Measurements from ENCODE around the gene IL12RB2.

IL12RB2 gene

DNA sequence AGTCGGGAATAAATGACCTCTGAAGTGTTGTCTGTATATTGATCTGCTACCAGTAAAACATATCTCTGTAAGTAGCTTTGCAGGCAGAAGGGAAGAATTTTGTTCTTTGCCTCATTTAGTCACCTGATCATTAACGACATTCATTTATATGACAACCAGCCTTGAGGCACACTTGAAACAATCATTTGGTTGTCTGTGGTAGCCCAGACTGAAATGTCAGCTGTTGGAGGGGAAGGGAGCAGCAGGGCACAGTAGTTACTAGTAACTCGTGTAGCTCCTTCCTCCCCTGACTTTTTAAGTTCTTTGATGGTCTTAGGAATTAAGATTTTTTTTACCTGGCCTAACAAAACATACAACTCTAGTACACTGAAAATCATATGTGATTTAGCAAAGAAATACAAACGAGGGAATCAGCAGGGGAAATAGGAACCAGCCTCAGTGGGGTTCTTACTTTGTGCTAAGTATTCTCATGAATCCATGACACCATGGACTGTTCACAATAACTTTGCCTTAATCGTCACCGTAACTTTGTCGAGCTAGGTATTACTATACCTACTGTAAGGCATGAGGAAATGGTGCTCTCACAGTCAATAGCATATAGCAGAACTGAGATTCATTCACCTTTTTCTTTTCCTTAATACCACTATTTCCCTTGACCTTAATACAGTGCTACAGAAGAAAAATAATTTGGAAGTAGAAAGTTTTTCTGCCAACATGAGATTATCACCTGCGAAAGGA, 6.4 kb downstream of the IL12RB2 start:
- no peak for DNase-seq (ENCODE audit: low read depth)

DNA sequence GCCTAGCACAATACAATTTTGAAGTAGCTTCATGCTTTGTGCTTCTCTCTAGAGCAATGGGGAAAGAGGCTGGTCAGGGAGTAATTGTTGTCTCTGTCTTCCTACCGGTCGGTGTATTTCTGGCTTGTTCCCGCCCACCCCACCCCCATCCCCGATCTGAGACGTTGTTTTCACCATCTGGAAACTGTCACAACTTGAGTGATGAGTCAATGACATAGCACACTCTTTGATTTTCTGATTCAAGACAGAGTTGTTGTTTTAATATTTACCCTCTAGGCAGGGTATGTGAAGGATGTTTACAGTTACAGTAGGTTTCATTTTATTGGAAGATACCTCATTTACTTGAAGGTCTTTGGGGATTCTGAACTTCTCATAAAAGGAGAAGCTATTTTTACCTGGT, 7.0 kb downstream of the IL12RB2 start:
- no peak for DNase-seq (ENCODE audit: low read depth)

DNA sequence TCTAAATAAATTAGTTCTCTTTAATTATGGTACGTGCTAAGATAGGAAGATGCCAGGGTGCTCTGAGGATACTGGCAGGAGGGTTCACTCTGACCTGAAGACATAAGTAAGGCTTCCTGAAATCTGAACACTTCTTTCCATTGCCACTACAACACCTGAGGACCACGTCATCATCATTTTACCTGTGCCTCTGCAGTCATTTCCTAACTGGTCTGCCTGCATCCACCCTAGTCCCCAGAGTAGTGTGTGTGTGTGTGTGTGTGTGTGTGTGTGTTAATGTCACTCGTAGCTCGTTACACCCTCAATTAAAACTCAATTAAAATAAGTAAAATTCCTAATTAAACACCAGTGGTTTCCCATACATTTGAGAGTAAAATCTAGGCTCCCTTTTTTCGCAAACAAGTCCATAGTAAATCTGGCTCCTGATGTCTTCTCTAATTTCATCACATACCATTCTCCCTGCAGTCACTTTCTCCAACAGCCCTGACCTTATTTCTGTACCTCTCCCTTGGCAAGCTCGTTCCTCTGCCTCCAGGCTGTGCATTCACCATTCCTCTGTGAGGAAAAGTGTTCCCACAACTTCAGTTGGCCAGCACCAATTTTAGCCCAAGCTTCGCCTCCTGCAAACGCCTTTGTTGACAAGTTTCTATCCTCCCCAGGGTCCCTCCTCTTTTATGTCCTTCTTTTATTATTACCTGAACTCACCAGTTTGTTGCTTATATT, 8.7 kb downstream of the IL12RB2 start:
- no peak for DNase-seq (ENCODE audit: low read depth)

DNA sequence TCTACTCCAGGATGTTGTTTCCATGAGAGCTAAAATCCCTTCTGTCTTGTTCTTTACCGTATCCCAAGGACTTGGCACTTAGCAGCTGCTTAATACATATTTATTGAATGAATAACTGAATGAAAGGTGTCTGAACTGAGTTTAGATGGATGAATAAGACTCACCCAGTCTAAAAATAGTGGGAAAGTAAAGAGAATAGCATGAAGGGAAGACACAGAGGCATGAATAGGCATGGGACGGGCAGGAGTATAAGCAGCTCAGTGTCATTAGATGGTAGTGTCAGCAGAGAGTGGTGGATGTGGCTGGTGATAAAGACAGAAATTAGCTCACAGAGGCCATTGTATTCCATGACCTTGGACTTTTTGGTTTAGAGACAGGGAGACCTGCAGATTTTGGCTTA, 9.2 kb downstream of the IL12RB2 start:
- DNase-seq (ENCODE audit: low read depth), result no peak

DNA sequence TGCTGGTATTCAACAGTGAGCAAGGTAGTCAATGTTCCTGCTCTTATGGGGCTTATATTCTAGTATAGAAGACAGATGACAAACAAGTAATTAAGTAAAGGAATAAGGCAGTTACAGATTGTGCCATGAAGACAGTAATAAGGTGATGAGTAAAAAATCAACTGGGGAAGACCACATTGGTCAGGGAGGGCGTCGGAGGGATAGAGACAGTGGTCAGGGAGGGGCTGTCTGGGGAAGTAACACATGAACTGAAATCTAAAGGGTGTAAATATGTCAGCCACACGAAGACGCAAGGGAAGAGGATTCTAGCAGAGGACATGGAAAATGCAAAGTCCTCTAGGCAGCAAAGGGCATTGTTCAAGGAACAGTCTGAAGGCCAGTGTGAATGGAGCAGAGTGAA, 10.1 kb downstream of the IL12RB2 start:
- DNase-seq (ENCODE audit: low read depth), result no peak

DNA sequence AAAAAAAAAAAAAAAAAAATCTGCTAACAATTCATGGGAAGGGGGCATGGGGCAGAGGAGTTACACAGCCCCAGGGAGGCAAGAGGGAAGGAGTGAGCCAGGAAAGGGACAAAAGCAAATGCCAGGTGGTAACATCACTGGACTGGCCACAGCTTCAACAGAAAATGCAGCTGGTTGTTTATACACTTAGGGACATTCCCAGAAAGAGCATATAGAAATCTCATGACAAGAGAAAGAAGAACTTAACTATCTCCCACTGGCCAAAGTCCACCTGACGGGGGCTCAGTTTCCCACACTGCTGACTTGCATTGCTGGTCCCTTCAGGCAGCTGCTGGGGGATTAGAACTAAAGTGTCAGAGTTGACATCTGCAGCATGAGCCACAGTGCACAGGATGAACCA, 14.8 kb downstream of the IL12RB2 start:
- no peak for DNase-seq (ENCODE audit: low read depth)

DNA sequence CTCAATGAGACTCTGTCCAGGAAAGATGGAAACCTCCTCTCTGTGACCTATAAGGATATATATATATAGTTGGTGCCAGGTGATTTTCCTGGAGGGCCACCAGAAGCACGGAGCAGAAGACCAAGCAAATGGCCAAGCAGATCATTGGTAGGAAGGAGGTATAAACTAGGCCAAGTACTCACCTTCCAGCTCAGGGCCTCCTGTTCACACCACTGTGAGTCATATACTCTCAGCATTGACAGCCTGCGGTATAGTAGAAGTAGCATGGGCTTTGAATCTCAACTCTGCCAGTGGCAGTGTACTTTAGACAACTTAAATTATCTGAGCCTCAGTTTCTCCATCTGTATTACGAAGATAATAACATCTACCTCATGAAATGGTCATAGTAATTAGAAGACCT, 15.4 kb downstream of the IL12RB2 start:
- DNase-seq (ENCODE audit: low read depth), result no peak

DNA sequence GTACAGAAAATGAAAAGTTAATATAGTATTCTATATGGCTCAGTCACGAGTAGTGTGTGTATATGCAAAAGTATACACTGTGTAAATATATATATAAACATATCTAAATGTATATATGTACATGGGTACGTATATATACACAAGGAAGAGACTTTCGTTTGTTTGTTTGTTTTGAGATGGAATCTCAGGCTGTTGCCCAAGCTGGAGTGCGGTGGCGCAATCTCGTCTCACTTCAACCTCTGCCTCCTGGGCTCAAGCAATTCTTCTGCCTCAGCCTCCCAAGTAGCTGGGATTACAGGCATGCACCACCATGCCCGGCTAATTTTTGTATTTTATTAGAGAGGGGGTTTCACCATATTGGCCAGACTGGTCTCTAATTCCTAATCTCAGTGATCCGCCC, 16.4 kb downstream of the IL12RB2 start:
- no peak for DNase-seq (ENCODE audit: low read depth)

DNA sequence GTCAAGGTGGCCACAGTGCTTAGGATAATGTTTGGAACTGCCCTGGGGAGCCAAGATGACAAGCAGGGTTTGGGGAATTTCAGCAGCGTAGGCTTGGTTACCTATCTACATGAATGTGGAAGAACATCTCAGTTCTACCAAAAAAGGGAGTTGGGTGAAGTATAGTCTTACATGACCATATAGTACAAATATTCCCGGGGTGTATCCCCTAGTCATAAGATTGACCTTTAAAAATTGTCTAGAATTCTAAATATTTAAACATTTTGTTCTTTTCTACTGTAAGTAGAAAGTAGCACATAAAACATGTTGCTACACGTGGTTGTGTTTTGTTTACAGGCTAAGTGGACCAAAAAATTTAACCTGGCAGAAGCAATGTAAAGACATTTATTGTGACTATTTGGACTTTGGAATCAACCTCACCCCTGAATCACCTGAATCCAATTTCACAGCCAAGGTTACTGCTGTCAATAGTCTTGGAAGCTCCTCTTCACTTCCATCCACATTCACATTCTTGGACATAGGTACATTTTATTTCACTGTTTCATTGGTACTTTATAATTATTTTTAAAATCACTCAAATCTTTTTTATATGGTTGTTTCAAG, 20.3 kb downstream of the IL12RB2 start:
- no peak for DNase-seq (ENCODE audit: low read depth)

DNA sequence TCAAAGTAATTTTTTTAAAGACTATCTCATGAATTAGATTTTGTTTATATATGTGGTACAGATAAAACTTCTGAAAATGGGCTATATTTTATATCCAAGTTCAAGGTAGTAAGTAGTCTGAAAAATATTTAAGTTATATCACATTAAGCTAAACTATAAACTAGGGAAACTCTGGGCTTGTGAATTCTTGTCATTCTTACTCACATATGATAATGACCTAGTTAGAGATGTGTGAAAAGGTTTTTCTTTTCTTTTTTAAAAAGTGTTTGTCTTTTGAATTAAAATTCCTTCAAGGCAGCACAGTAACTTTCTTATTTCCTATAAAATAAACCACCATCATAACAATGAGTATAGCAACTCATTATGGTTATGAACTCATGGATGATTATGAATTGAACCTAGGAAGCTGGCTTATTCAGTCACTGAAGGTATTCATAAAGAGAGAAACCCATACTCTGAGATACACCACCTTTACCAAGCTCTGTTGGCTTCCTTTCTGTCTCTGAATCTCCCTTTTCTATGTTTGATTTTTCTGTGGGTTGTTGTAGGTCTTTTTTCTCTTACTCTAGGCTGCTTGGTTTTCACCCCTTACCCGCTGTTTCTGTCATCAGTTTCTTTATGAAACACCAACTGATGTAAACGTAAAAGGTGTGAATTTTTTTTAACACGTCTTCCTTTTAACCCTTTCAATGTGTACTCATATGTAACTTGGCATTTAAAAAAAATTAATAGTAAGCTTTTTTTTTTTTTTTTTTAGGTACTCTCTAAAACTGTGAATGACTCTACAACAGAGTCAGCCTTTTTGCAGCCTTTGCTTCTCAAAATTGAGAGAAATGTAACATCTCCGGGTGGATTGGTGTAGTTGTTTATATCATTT, 25.2 kb downstream of the IL12RB2 start:
- no peak for DNase-seq (ENCODE audit: low read depth)

DNA sequence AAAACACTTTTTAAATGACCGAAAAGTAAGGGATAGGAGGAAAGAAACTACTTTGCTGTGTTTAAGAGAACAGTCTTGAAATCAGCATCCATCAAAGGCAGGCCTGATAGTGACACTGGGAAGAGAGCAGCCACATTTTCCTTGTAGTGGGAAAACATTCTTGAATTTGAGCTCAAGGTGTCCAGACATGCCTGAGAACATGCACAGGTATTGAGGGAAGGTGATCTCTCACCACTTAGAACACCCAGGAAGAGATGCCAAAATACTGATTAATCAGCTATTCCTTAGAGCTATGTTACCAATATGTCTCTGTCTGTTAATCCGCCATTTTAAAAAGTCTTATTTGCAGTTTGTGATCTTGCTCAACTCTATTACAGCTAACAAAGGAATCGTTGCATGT, 25.9 kb downstream of the IL12RB2 start:
- DNase-seq (ENCODE audit: low read depth), result no peak

DNA sequence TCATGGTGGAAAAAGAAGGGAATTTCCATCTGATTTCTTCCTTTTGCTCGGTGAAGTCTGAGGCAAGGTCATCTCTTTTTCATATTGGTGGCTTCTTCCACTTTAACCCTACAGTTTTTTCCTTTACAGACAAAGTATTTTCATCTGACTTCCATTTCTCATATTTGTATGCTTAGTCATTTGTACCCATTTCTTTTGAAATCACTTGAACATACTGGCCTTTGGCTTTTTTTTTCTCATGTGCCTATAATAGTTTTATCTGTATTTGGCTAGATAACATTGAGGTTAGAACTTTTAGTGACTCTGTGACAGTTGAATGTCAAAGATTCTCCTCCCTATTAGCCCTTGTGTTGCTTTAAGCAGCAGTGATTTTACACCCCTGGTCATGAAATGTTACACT, 27.7 kb downstream of the IL12RB2 start:
- no peak for DNase-seq (ENCODE audit: low read depth)

DNA sequence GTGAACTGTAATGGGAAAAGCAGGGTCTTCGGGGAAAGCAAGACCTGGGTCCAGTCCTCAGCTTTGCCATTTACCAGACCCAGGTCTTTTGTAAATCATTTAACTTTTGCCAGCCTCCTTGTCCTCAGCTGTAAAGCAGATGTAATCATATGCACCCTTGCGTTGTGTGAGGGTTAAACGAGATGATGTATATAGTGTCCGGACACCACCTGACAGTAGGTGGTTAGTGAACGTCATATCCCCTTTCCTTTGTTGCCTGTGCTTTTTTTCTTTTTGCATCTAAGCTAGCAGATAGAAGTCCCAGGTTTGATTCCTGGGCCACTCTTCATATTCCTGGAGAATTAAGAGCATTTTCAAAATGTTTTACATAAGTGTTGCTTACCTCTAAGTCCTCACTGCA, 28.5 kb downstream of the IL12RB2 start:
- DNase-seq (ENCODE audit: low read depth), result no peak

DNA sequence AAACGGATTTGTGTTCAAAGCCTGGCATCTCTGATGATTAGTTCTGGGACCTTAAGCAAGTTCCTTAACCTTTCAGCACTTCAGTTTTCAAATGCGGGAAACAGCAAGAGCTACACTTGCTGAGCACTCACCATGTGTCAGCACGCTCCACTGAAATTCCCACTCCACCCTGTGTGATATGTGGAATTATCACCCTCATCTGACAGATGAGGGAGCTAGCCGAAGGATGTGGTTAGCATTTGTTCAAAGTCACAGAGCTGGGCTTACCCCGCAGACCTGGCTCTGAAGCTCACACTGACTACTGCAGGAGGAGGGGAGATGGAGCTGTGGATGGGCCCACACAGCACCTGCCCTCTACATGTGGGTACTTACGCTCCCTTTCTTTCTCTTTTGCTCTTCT, 29.1 kb downstream of the IL12RB2 start:
- DNase-seq (ENCODE audit: low read depth), result peak; percentile 2

DNA sequence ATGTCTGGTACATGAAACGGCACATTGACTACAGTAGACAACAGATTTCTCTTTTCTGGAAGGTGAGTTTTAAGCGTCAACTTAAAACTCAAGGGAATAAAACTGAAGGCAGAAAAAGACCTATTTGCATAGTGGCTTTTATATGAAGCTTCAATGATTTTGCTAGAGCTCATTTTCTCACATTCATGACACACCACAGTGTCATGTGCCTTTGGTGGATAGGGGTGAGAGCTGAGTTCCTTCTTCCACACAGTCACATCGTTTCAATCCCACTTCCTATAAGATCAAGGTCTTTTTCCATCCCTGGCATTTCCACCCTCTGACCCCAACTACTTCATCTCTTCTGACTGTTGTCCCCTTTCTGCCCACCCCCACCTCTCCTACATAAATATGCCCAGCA, 31.0 kb downstream of the IL12RB2 start:
- DNase-seq (ENCODE audit: low read depth), result no peak

DNA sequence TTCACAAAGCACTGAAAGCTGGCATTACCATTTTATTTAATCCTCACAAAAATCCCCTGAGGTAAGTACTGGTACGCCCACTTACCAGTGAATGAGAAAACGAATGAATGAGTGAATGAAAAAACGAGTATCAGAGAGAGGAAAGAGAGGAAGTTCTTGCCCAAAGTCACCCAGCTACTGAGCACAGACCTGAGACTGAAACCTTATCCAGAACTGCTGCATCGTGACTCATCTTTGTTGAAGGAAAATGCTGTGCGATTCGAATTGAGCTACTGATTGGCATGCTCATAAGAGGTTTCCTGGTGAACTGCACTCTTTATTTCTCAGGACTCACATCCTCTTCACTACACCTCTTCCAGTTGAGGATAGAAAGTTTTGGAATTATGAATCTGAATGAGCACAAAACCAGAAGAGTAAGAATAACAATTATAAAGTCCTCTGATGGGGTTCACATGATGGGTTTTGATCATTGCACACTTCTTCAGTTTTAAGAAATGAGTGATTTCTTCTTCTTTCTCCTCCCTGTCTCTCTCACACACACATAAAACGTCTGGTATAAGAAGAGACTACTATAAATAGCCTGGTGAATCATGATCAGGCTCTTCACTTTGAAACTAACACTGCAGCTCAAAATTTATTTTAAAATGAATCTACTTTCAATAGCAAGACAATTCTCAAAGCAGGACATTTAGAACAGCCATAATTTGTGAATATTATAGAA, 32.1 kb downstream of the IL12RB2 start:
- no peak for DNase-seq (ENCODE audit: low read depth)

DNA sequence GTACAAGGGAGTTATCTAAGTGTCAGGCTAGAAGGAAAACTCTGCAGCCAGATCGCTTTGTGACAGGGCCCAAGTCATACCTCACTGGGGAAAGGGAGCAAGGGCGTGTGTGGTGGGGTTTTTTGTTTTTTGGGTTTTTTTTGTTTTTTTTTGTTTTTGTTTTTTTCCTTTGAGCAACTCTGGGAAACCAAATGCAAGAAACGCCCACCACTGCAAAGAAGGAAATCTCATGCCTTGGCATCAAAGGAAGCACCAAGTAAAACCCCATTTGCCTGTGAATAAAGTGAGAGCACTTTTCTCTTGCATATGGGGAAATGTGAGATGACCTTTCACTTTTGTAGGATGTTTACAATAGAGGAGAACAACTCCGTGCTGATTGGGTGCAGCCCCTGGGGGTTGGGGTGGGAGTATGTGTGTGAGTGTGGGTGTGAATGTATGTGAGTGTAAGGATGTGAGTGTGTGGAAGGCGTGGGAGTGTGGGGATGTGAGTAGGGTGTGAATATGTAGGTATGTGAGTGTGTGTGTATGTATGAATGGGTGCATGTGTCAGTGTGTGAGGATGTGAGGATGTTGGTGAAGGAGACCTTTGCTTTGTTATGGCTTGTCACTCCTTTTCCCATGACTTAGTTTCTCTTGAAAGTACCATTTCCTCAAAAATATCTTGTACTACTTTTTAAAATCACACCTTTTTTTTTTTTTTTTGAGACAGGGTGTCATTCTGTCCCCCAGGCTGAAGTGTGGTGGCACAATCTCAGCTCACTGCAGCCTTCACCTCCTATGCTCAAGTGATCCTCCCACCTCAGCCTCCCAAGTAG, 34.6 kb downstream of the IL12RB2 start:
- DNase-seq (ENCODE audit: low read depth), result no peak

DNA sequence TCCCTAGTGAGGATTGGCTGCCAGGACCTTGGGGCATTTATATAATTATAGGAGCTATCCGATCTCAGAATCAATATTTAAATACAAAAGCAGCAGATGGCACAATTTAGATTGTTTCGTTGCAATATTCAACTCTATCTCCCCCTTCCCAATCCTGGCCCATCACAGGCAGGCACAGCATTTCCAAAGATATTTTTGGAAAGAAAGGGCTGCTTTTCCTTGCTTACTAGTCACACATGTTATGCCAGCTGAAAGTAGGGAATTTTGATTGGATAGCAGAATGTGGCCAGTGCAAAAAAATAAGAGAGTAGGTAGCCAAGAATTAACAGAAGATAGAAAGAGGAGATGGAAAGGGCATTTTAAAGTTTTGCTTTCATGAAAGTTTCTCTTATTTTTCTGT, 37.9 kb downstream of the IL12RB2 start:
- no peak for DNase-seq (ENCODE audit: low read depth)

DNA sequence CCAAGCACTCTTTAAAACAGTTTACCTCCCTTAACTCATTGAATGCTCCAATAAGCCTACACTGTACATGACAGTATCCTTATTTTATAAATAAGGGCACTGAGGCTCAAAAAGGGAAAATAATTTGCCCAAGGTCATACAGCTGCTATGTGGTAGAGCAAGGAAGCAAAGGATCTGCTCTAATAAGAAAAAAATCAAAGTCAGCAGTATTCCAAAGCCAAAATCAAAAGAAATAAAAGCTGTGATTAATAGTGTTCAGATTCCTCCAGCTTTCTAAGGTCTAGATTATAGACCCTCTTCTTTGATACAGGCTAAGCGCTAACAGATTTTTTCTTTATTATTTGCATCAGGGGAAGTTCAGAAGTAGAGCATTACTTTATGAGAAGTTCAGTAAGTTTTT, 39.3 kb downstream of the IL12RB2 start:
- DNase-seq (ENCODE audit: low read depth), result no peak

DNA sequence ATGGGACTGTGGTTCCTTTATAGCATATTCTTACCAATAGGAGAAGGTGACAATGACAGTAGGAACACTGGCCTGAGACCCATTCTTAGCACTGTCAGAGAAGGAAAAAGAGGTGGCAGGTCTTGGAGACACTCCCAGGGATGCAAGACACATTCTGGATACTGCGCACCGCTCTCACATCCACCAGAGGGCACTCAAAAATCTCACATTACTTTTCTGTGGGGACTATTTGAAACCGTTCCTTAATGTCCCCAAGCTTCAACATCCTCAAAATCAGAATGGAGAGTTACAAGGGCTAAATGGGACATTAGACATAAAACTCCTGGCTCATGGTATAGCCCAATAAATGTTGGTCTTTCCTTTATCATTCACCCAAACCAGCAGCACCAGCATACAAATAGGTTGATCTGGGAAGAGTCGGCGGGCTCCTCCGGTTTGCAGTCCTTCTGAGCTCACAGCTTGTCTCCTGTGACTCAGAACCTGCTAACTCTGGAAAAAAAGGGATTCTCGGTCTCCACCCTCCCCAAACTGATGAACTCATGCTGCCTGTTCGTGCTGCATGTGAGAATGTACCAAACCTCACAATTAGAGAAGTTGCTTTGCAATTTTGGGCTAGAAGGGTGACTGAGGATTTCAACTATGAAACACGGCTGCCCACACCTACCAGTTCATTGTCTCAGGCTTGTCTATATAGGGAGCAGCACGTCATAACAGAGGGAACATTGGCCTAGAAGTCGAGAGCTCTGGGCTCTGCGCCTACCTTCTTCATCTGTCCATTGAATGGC, 40.2 kb downstream of the IL12RB2 start:
- DNase-seq (ENCODE audit: low read depth), result no peak
